H1 (cell line): Measurements from ENCODE around the gene PTPRO. TPM values are rescaled to one million over a fixed set of nuclear protein-coding genes. Genes with fewer than 3 reads are reported as not detected.

ENCODE experiments used
- CTCF ChIA-PET: fragments of 300-600 bp; sonication (Branson Sonifier 250); formaldehyde crosslinking; loops from one replicate; lab custom pipeline; 2021; ENCODE audit not compliant: partially characterized antibody; lab: Charles Lee
- POLR2A ChIA-PET: fragments of 300-600 bp; sonication (Branson Sonifier 250); formaldehyde crosslinking; loops from one replicate; lab custom pipeline; 2021; ENCODE audit warnings: inconsistent platforms; ENCODE audit not compliant: partially characterized antibody; lab: Charles Lee
- DNase-seq, 2 experiments: peaks; one replicate each; pipeline versions ENCODE4 v3.0.0 to v3.0.0-alpha.2; 2010 to 2022; ENCODE audit warnings: low spot score in 2 of 2, low read depth in 1 of 2, mixed read lengths in 1 of 2
- FAIRE-seq: peaks from 2 replicates; lab custom pipeline; 2011; peaks lifted over from hg19 to GRCh38; lab: Jason Lieb, UNC
- H2AFZ ChIP-seq: 2 replicates; pipeline ENCODE4 v1.8.1; 2012; ENCODE audit warnings: low read length, inconsistent platforms
- H2AK5ac ChIP-seq: 2 replicates; pipeline ENCODE4 v1.6.1; 2013; ENCODE audit warnings: low read depth, low read length
- H2BK120ac ChIP-seq: replicated peaks from 2 replicates; pipeline ENCODE3; 2013; ENCODE audit warnings: low read depth, low read length, inconsistent platforms
- H2BK12ac ChIP-seq: 2 replicates; pipeline ENCODE4 v1.6.1; 2013; ENCODE audit warnings: low read depth, low read length
- H2BK15ac ChIP-seq: 2 replicates; pipeline ENCODE4 v1.6.1; 2013; ENCODE audit warnings: low read length
- H2BK20ac ChIP-seq: 2 replicates; pipeline ENCODE4 v1.6.1; 2013; ENCODE audit warnings: low read length
- H2BK5ac ChIP-seq: 2 replicates; pipeline ENCODE4 v1.6.1; 2013; ENCODE audit warnings: low read depth, low read length
- H3K14ac ChIP-seq: 2 replicates; pipeline ENCODE4 v1.6.1; 2013; ENCODE audit warnings: inconsistent platforms; ENCODE audit not compliant: insufficient read length
- H3K18ac ChIP-seq: 2 replicates; pipeline ENCODE4 v1.6.1; 2013; ENCODE audit warnings: low read length; ENCODE audit errors: extremely low read depth
- H3K23ac ChIP-seq: 2 replicates; pipeline ENCODE4 v1.6.1; 2013; ENCODE audit warnings: inconsistent platforms; ENCODE audit not compliant: insufficient read length
- H3K23me2 ChIP-seq: 2 replicates; pipeline ENCODE4 v1.6.1; 2013; ENCODE audit warnings: low read depth, low read length
- H3K27ac ChIP-seq: 2 replicates; pipeline ENCODE4 v1.6.1; 2011; ENCODE audit warnings: low read depth, low read length, inconsistent platforms
- H3K27me3 ChIP-seq, 4 experiments: replicated peaks in 1 of 4; 1 replicate in 1 of 4; 2 replicates in 3 of 4; pipeline versions ENCODE4 v1.6.1 to v1.8.1; 2011 to 2013; ENCODE audit warnings: low read length in 3 of 4, mild to moderate bottlenecking in 3 of 4, inconsistent platforms in 2 of 4, mixed read lengths in 2 of 4, moderate library complexity in 1 of 4; ENCODE audit not compliant: control insufficient read depth in 3 of 4, insufficient read depth in 3 of 4; ENCODE audit errors: extremely low read depth in 1 of 4
- H3K36me3 ChIP-seq, 4 experiments: 2 replicates each; pipeline versions ENCODE4 v1.6.1 to v1.8.1; 2011 to 2013; ENCODE audit warnings: mild to moderate bottlenecking in 4 of 4, low read length in 3 of 4, moderate library complexity in 2 of 4, control low read depth in 1 of 4, inconsistent platforms in 1 of 4; ENCODE audit not compliant: insufficient read depth in 4 of 4, control insufficient read depth in 2 of 4
- H3K4ac ChIP-seq: replicated peaks from 2 replicates; pipeline ENCODE3; 2013; ENCODE audit warnings: low read length, low read depth, mixed read lengths, inconsistent platforms; ENCODE audit not compliant: insufficient read length
- H3K4me1 ChIP-seq, 4 experiments: replicated peaks in 1 of 4; 1 replicate in 1 of 4; 2 replicates in 3 of 4; pipeline versions ENCODE4 v1.6.1 to v1.8.1; 2011 to 2013; ENCODE audit warnings: low read length in 3 of 4, inconsistent platforms in 2 of 4, mixed read lengths in 1 of 4; ENCODE audit not compliant: insufficient read depth in 4 of 4, control insufficient read depth in 3 of 4
- H3K4me2 ChIP-seq, 2 experiments: 2 replicates each; pipeline versions ENCODE4 v1.6.1 to v1.8.1; 2011 to 2013; ENCODE audit warnings: low read depth in 2 of 2, low read length in 2 of 2, control low read depth in 1 of 2, inconsistent platforms in 1 of 2, mild to moderate bottlenecking in 1 of 2; ENCODE audit not compliant: insufficient read depth in 1 of 2
- H3K4me3 ChIP-seq, 4 experiments: fragments of 200-600, 300-600 bp in 1 of 4; sonication (generic), shearing (Covaris generic), sonication (Bioruptor Twin) in 1 of 4; 2 replicates each; pipeline versions ENCODE4 v1.5.1 to v1.8.1; 2011 to 2016; ENCODE audit warnings: low read length in 4 of 4, low read depth in 3 of 4, control low read depth in 2 of 4, inconsistent platforms in 2 of 4, mild to moderate bottlenecking in 2 of 4, mixed read lengths in 1 of 4, moderate library complexity in 1 of 4; ENCODE audit not compliant: insufficient read depth in 2 of 4; ENCODE audit errors: extremely low read depth in 1 of 4
- H3K56ac ChIP-seq: replicated peaks from 2 replicates; pipeline ENCODE3; 2013; ENCODE audit warnings: low read depth, mild to moderate bottlenecking, mixed read lengths, low read length, inconsistent platforms; ENCODE audit not compliant: insufficient read length
- H3K79me1 ChIP-seq: 2 replicates; pipeline ENCODE4 v1.6.1; 2013; ENCODE audit warnings: low read depth, low read length, control low read depth
- H3K79me2 ChIP-seq, 2 experiments: 2 replicates each; pipeline versions ENCODE4 v1.6.1 to v1.8.1; 2012 to 2013; ENCODE audit warnings: low read length in 2 of 2, mild to moderate bottlenecking in 2 of 2, inconsistent platforms in 1 of 2; ENCODE audit not compliant: insufficient read depth in 2 of 2, control insufficient read depth in 1 of 2
- H3K9ac ChIP-seq, 4 experiments: replicated peaks in 1 of 4; 1 replicate in 1 of 4; 2 replicates in 3 of 4; pipeline versions ENCODE4 v1.6.1 to v1.8.1; 2011 to 2013; ENCODE audit warnings: low read depth in 3 of 4, low read length in 3 of 4, control low read depth in 2 of 4, mild to moderate bottlenecking in 2 of 4, moderate library complexity in 2 of 4, inconsistent platforms in 1 of 4; ENCODE audit errors: extremely low read depth in 1 of 4
- H3K9me3 ChIP-seq, 2 experiments: 2 replicates each; pipeline versions ENCODE4 v1.6.1 to v1.8.1; 2012 to 2013; ENCODE audit warnings: mild to moderate bottlenecking in 2 of 2, moderate library complexity in 2 of 2, control low read depth in 1 of 2, inconsistent platforms in 1 of 2, low read depth in 1 of 2, low read length in 1 of 2, mixed read lengths in 1 of 2; ENCODE audit not compliant: insufficient read depth in 2 of 2
- H4K20me1 ChIP-seq, 2 experiments: replicated peaks in 1 of 2; 2 replicates each; pipeline versions ENCODE3 to v1.8.1; 2011 to 2013; ENCODE audit warnings: inconsistent platforms in 2 of 2, low read length in 2 of 2, mild to moderate bottlenecking in 1 of 2; ENCODE audit not compliant: insufficient read depth in 2 of 2, control insufficient read depth in 1 of 2
- H4K5ac ChIP-seq: 2 replicates; pipeline ENCODE4 v1.6.1; 2013; ENCODE audit warnings: low read length, low read depth, mixed read lengths, inconsistent platforms; ENCODE audit not compliant: insufficient read length
- H4K8ac ChIP-seq: 2 replicates; pipeline ENCODE4 v1.8.0; 2013; ENCODE audit warnings: mild to moderate bottlenecking, moderate library complexity, low read length, inconsistent platforms; ENCODE audit not compliant: insufficient read depth; ENCODE audit errors: extremely low read depth
- H4K91ac ChIP-seq: replicated peaks from 2 replicates; pipeline ENCODE3; 2013; ENCODE audit warnings: low read length, mixed read lengths, inconsistent platforms; ENCODE audit not compliant: insufficient read length
- CEBPB ChIP-seq: IDR thresholded peaks from 2 replicates; pipeline ENCODE4 v1.6.1; 2012; ENCODE audit warnings: low read depth, low read length
- CTBP2 ChIP-seq: IDR thresholded peaks from 2 replicates; pipeline ENCODE4 v1.7.0; 2011; ENCODE audit warnings: borderline replicate concordance, mild to moderate bottlenecking, moderate library complexity, mixed read lengths, low read length; ENCODE audit not compliant: insufficient read depth, insufficient read length
- POLR2AphosphoS5 ChIP-seq: IDR thresholded peaks from 2 replicates; pipeline ENCODE4 v1.6.1; 2011; ENCODE audit warnings: low read depth, low read length
- RAD21 ChIP-seq, 2 experiments: IDR thresholded peaks in 1 of 2; conservative IDR thresholded peaks in 1 of 2; 2 replicates each; pipeline ENCODE4 v1.6.1; 2011; ENCODE audit warnings: low read depth in 2 of 2, low read length in 2 of 2, improper control_type of control experiment in 1 of 2, inconsistent platforms in 1 of 2, mild to moderate bottlenecking in 1 of 2, moderate library complexity in 1 of 2
- RXRA ChIP-seq: IDR thresholded peaks from 2 replicates; pipeline ENCODE4 v1.6.1; 2011; ENCODE audit warnings: low read depth, mild to moderate bottlenecking, low read length, moderate library complexity; ENCODE audit not compliant: insufficient read depth
- SP1 ChIP-seq: IDR thresholded peaks from 2 replicates; pipeline ENCODE4 v1.6.1; 2011; ENCODE audit warnings: low read depth, low read length
- TCF12 ChIP-seq: IDR thresholded peaks from 2 replicates; pipeline ENCODE4 v1.6.1; 2011; ENCODE audit warnings: low read depth, mild to moderate bottlenecking, low read length
- ZNF274 ChIP-seq: IDR thresholded peaks from 2 replicates; pipeline ENCODE4 v1.7.0; 2012; ENCODE audit warnings: low read length, borderline replicate concordance; ENCODE audit errors: extremely low read depth
- WGBS, 2 experiments: shearing (Covaris generic) in 1 of 2; methylation state at CpG; one replicate each; pipeline versions ENCODE4 v1.1.6 to v1.1.7; 2013 to 2015; ENCODE audit warnings: low lambda C conversion rate in 2 of 2, mixed read lengths in 2 of 2, inconsistent platforms in 1 of 2, low coverage in 1 of 2, missing lambda C conversion rate in 1 of 2; ENCODE audit not compliant: insufficient replicate concordance in 2 of 2, insufficient coverage in 1 of 2, insufficient read length in 1 of 2; ENCODE audit errors: extremely low coverage in 1 of 2, missing lambda C conversion rate in 1 of 2; 5-methylcytosine and 5-hydroxymethylcytosine counted together
- polyA plus RNA-seq, 7 experiments: library from polyadenylated mRNA; depleted of rRNA in 3 of 7; stranded (reverse) in 5 of 7; unstranded in 2 of 7; fragments of >200 nt in 5 of 7; fragments of 200-250 nt in 2 of 7; gene quantifications; 1 replicate in 5 of 7; 2 replicates in 1 of 7; 4 replicates in 1 of 7; pipeline versions ENCODE4 v1.2.1 to v1.2.3, GENCODE V29; 2011 to 2013; ENCODE audit warnings: missing spikeins in 2 of 7, mixed read lengths in 2 of 7
- total RNA-seq: library from RNA; stranded (reverse); fragmentation: NEBNext Ultra II Directional; extraction: Animal tissue kit (Norgen Biotek cat#: 25700); gene quantifications from 2 replicates; pipeline ENCODE4 v1.2.1, GENCODE V29; 2021
- TF ChIP-seq, protein P1 (sequence below), 3 experiments: IDR thresholded peaks; 1 replicate in 2 of 3; 2 replicates in 1 of 3; pipeline versions ENCODE4 v1.5.1 to v1.6.1; 2011; ENCODE audit warnings: low read length in 3 of 3, mild to moderate bottlenecking in 3 of 3, inconsistent platforms in 2 of 3, low read depth in 1 of 3, moderate library complexity in 1 of 3; ENCODE audit not compliant: insufficient read depth in 1 of 3; ENCODE audit errors: control extremely low read depth in 1 of 3

PTPRO gene
- total and polyA plus RNA-seq, 2 of the 8 experiments (the other 6 are each of a cell fraction or from before 2014, with no cell fraction given): 0.73 to 1.7 TPM

DNA sequence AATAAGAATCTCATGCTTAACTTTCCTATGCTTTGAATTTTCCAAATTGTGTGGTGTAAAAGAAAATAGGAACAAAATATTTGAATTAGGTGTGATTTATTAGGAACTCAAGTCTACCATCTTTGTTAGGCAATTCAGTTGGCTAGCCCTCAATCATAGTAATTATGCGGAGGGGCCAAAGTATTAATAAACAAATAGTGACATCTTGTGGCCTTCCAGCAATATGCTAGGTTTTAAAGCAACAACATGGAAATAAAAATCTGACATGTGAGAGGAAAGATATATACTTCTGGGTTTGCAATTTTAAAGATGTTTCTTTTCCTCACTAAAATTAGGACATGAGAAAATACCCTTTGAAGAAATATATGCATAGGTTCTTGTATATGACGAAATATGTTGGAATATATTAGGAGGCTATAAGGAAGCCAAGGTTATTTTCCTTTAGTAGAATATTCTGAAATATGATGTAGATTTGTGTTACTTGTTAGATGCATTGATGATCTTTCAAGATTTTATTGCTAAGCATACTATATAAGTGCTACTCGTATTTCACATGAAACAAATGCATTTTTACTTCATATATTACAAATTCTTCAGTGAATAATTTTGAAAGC, 200.4 kb downstream of the PTPRO start:
- ChIA-PET POLR2A (no interaction called here), CTCF (interaction anchor here (0.8 to 1.9 kb wide), 26 partner anchors 8 to 376 kb away, joined by 3 to 37 read pairs (median 4); partner anchors contain the start of gene RERG)
- no peaks in the 10 kb centered on the region for H3K4me1 ChIP-seq
- H2BK15ac ChIP-seq: no peak overlapping the region
- no peak overlapping the region for H3K23ac ChIP-seq
- H3K9me3 ChIP-seq: no peaks in the 10 kb centered on the region; a peak in 1 of 4 replicates
- TF ChIP-seq, protein P1, sequence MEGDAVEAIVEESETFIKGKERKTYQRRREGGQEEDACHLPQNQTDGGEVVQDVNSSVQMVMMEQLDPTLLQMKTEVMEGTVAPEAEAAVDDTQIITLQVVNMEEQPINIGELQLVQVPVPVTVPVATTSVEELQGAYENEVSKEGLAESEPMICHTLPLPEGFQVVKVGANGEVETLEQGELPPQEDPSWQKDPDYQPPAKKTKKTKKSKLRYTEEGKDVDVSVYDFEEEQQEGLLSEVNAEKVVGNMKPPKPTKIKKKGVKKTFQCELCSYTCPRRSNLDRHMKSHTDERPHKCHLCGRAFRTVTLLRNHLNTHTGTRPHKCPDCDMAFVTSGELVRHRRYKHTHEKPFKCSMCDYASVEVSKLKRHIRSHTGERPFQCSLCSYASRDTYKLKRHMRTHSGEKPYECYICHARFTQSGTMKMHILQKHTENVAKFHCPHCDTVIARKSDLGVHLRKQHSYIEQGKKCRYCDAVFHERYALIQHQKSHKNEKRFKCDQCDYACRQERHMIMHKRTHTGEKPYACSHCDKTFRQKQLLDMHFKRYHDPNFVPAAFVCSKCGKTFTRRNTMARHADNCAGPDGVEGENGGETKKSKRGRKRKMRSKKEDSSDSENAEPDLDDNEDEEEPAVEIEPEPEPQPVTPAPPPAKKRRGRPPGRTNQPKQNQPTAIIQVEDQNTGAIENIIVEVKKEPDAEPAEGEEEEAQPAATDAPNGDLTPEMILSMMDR (IDR thresholded peaks at IDR 0.05; ENCODE audit: control extremely low read depth in 1 of 3, insufficient read depth in 1 of 3, low read depth in 1 of 3, low read length in 3 of 3): peak in 2 of 3 experiments; percentile 44 to 53; a peak in 2 of 4 replicates
- peak; percentile 63 for TF ChIP-seq CEBPB
- no peak for TF ChIP-seq RXRA
- no peak for TF ChIP-seq ZNF274
- no peak for TF ChIP-seq CTBP2
- TF ChIP-seq RAD21 (IDR thresholded peaks at IDR 0.05 in 1 of 2, conservative IDR thresholded peaks at IDR 0.05 in 1 of 2; ENCODE audit: low read depth in 2 of 2, low read length in 2 of 2): peak; percentile 83 to 86
- TF ChIP-seq TCF12: no peak
- no peak for TF ChIP-seq POLR2AphosphoS5
- no peak for TF ChIP-seq SP1
- no peak for DNase-seq
- peak; percentile 62 for FAIRE-seq
- H2BK12ac ChIP-seq: no peak overlapping the region
- H2BK120ac ChIP-seq: no peak overlapping the region
- H3K4me3 ChIP-seq: no peak overlapping the region
- H3K14ac ChIP-seq: no peak overlapping the region
- H3K27ac ChIP-seq: no peak overlapping the region
- H2BK20ac ChIP-seq: no peak overlapping the region
- H2BK5ac ChIP-seq: no peak overlapping the region
- no peak overlapping the region for H2AFZ ChIP-seq
- no peaks in the 10 kb centered on the region for H3K79me2 ChIP-seq
- no peak overlapping the region for H4K8ac ChIP-seq
- no peak overlapping the region for H3K18ac ChIP-seq
- H4K91ac ChIP-seq: no peak overlapping the region
- no peaks in the 10 kb centered on the region; a peak in 1 of 8 replicates for H3K36me3 ChIP-seq
- WGBS, 2 experiments: 44% methylated on average over 3 of the region's 3 CpGs; no CpG with 5 or more reads in 1 of the 2 experiments
- no peaks in the 10 kb centered on the region for H3K27me3 ChIP-seq
- H2AK5ac ChIP-seq: no peak overlapping the region
- no peak overlapping the region for H3K9ac ChIP-seq
- no peak overlapping the region for H3K56ac ChIP-seq
- no peak overlapping the region for H3K4me2 ChIP-seq
- H4K5ac ChIP-seq: no peak overlapping the region
- H3K79me1 ChIP-seq: no peaks in the 10 kb centered on the region
- H3K4ac ChIP-seq: no peak overlapping the region
- H3K23me2 ChIP-seq: no peaks in the 10 kb centered on the region
- no peaks in the 10 kb centered on the region for H4K20me1 ChIP-seq
